SKM-1 treated with dmso at 0.1 percent for 144 hours (cell line): ENCODE measurements around the gene LAG3.
A peak's percentile ranks its signal among the peaks of the same experiment; 100 is the strongest.

ENCODE experiments used
- DNase-seq: peaks from one replicate; lab custom pipeline; 2025; ENCODE audit not compliant: unreplicated experiment; lab: John Stamatoyannopoulos, UW

The LAG3 gene

GRCh38 chr12:6821591-6822425 is 49.5 kb downstream of the LAG3 start, which contains the start of gene GPR162:
Gene GPR162 (plus strand): TSS chr12:6821821. CDS start chr12:6823899, 2,078 bp downstream.
- no peak for DNase-seq

- DNase-seq = no peak
These were observed 50.3 kb downstream of the LAG3 start for GRCh38 chr12:6822426-6823135.

GRCh38 chr12:6823182-6824084 is 51.1 kb downstream of the LAG3 start:
- no peak for DNase-seq

GRCh38 chr12:6824085-6824775 is 51.9 kb downstream of the LAG3 start:
- no peak for DNase-seq

GRCh38 chr12:6824901-6825381 is 52.6 kb downstream of the LAG3 start:
- no peak for DNase-seq

GRCh38 chr12:6825398-6826124 is 53.2 kb downstream of the LAG3 start:
- DNase-seq = peak; percentile 17

GRCh38 chr12:6826125-6826733 is 53.9 kb downstream of the LAG3 start:
- DNase-seq = no peak

- DNase-seq = no peak
These were observed 54.6 kb downstream of the LAG3 start for GRCh38 chr12:6826734-6827436.

GRCh38 chr12:6827437-6827911 is 55.2 kb downstream of the LAG3 start:
- DNase-seq = peak; percentile 10
